CD4-positive, alpha-beta T cell treated with Interleukin-2 at 100 ng/mL for 4 hours (primary cell): ENCODE results near the gene USP10.

Experiments
- DNase-seq: peaks from one replicate; pipeline ENCODE4 v3.0.0-alpha.2; 2020; ENCODE audit warnings: low spot score

The USP10 gene

GRCh38 chr16:84699147-84699711 lies 571 bp upstream of the USP10 start:
- DNase-seq = no peak

- peak; percentile 41 for DNase-seq
Measured at GRCh38 chr16:84700446-84701300, 873 bp downstream of the USP10 start.

GRCh38 chr16:84703681-84704080 lies 3.9 kb downstream of the USP10 start:
- no peak for DNase-seq

- DNase-seq = no peak
Measured at GRCh38 chr16:84704253-84704652, 4.5 kb downstream of the USP10 start.

GRCh38 chr16:84706856-84707255 lies 7.1 kb downstream of the USP10 start:
- DNase-seq = no peak

- DNase-seq = no peak
Measured at GRCh38 chr16:84709609-84710008, 9.8 kb downstream of the USP10 start.

- DNase-seq = no peak
Measured at GRCh38 chr16:84710686-84711085, 10.9 kb downstream of the USP10 start.

- DNase-seq = no peak
Measured at GRCh38 chr16:84712138-84712671, 12.4 kb downstream of the USP10 start.

- DNase-seq = no peak
Measured at GRCh38 chr16:84712801-84713775, 13.3 kb downstream of the USP10 start.

- DNase-seq = no peak
Measured at GRCh38 chr16:84714028-84714427, 14.2 kb downstream of the USP10 start.

GRCh38 chr16:84715424-84715823 lies 15.6 kb downstream of the USP10 start:
- no peak for DNase-seq

- DNase-seq = no peak
Measured at GRCh38 chr16:84715854-84716253, 16.1 kb downstream of the USP10 start.

GRCh38 chr16:84716740-84717139 lies 16.9 kb downstream of the USP10 start:
- DNase-seq = no peak

GRCh38 chr16:84717484-84717883 lies 17.7 kb downstream of the USP10 start:
- no peak for DNase-seq

- DNase-seq = no peak
Measured at GRCh38 chr16:84720177-84720579, 20.4 kb downstream of the USP10 start.

GRCh38 chr16:84722068-84722467 lies 22.3 kb downstream of the USP10 start:
- DNase-seq = no peak

- no peak for DNase-seq
Measured at GRCh38 chr16:84723906-84724305, 24.1 kb downstream of the USP10 start.

- peak; percentile 23 for DNase-seq
Measured at GRCh38 chr16:84724606-84725309, 25.0 kb downstream of the USP10 start.

- no peak for DNase-seq
Measured at GRCh38 chr16:84725481-84726078, 25.8 kb downstream of the USP10 start.

- peak; percentile 80 for DNase-seq
Measured at GRCh38 chr16:84726079-84726668, 26.4 kb downstream of the USP10 start.
